ENCODE measurements around the gene PON3.

The PON3 gene

DNA sequence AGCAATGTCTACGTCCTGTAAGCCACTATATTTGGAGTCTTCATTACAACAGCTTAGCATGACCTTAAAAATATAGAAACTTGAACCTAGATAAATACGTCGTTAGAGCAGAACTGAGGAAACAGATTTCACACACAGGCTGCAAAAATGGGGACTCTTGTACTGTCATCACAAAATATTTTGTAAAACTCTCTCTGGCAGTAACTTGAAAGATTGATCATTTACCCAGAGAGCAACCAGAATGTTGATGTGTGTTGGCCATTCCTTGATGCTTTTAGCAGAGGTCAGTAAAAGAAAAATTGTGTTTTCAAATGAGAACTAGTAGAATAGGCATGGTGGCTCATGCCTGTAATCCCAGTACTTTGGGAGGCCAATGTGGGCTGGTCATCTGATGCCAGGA is 57.3 kb downstream of the PON3 start:
- no peak for DNase-seq

DNA sequence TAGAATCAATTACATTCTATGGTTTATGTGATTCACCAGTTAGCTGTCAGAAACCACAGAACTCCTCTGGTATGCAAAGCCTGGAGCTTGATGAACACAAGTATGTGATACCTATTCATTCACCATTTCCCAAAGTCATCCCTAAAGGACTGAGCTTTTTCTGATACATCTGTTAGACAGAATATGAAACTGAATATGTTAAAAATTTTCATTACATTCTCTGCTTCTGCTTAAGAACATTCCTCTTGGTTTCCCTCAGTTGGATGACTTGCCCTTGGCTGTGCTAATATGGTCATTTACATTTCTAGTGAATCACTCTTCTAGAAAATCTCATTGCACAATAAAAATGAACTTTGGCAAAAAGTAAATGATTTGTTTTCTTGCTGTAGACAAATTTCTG is 61.1 kb downstream of the PON3 start:
- no peak for DNase-seq

DNA sequence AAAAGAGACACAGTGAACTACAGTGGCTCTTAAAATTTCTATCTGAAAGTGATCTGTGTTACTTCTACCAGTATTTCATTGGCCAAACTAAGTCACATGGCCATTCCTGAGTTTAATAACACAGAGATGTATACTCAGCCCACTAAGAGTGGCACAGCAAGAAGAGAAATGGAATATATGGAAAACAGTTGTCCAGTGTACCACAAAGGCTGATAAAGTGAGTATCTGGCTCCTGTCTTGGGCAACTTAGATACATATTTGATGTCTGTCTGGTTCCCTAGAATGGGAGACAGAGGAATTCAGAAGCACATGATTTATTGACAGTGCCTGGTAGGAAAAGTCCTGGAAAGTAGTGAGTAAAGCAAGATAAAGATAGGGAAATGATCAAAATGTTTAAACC is 61.7 kb downstream of the PON3 start:
- DNase-seq = no peak

DNA sequence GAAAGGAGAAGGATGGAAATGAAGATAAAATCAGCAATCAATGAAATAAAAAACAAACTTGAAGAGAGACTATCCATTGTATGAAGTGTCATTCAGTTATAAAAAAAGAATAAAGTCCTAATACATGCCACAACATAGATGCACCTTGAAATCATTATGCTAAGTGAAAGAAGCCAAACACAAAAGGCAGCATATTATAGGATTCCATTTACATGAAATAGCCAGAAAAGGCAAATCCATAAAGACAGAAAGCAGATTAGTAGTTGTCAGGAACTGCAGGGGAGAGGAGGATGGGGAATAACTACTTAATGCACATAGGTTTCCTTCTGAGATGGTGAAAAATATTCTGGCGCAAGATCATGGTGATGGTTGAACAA is 65.2 kb downstream of the PON3 start:
- no peak for DNase-seq

DNA sequence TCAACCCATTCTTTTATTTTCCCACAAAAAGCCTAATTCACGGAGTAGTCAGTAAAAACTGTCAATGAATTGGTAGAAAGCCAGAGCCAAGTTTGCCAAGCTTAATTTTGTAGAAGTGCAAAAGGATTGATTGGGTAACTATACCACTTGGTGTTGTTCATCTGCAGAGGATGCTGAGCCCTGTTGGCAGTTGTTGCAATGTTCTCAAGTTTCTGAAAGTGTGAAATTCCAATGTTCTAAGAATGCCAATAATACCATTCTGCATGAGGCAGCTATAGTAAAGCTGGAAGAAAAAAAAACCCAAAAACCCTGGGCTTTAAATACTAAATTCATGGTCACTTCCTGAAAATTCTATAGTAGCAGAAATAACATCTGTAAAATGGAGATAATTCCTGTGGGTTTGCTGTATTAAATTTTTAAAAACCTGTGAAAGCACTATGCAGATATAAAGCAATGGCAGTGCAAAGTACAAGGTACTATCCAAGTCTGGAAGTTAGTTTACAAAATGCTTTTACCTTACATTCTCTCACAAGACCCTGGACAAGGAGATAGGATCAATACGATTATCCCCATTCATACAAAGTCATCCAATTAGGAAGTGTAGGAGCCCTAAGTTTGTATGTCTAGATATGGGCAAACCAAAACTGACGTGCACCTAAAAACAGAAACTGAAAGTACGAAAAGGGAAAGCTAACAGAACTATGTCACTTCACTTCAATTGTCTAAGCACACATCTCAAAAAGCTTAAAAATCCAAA is 65.8 kb downstream of the PON3 start:
- DNase-seq = peak; percentile 17 to 48 (median 24)

- no peak for DNase-seq
Observed at GRCh38 chr7:95327356-95327755, 68.8 kb downstream of the PON3 start.

GRCh38 chr7:95324431-95324830 is 71.7 kb downstream of the PON3 start, which contains the start of gene PON1:
TSS of gene PON1 (minus strand) at chr7:95324532. CDS start at chr7:95324475, 57 bp downstream.
- DNase-seq = no peak

DNA sequence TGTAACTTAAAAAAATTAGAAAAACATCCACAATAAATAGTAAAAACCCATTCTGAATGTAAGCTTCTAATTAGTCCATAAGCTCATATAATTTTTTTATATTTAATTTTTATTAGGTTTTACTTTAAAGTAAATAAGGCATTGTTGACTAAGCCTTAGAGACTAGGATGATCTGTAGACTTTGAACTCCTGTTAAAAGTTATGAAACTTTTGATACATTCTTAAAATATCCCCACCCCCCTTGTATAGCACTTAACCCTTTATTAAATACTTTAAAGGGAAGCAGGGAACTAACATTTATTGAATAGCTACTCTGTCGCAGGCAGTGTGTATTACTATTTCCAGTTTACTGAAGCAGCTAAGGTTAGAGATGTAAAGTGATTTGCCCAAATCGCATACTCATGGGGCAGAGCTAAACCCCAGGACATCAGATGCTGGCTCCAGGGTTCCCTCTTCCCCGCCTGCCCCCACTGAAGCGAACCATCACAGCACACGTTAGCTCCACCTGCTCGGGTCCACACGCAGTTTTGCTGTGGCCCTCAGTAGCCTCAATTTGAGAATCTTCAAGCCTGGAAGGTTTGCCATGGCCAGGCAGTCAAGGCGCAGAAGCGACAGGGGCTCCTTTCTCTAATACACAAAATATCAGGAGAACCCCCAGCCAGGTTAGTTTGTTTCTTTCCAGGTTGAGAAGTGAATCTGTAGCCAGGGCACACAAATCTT is 72.6 kb downstream of the PON3 start:
- no peak for DNase-seq

GRCh38 chr7:95322854-95323253 is 73.3 kb downstream of the PON3 start:
- DNase-seq = no peak

- no peak for DNase-seq
Observed at GRCh38 chr7:95322396-95322795, 73.8 kb downstream of the PON3 start.

- no peak for DNase-seq
Observed at GRCh38 chr7:95321720-95322119, 74.5 kb downstream of the PON3 start.

DNA sequence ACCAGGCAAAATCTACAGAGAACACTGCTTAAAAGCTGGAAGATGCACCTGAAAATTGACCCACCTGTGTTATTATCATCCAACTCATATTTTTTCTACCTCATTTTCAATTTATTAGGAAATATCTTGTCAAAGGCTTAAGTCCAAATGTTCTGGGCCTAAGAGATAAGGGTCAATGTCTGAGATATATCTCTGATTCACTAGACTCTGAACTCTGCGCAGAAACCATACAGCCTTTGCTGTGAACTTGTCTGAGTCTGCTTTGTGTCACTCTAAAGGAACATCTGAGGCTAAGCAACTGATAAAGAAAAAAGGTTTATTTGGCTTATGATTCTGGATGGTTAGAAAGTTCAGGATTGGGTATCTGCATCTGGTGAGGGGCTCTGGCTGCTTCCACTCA is 75.5 kb downstream of the PON3 start:
- DNase-seq = no peak

GRCh38 chr7:95319570-95319969 is 76.6 kb downstream of the PON3 start:
- no peak for DNase-seq

DNA sequence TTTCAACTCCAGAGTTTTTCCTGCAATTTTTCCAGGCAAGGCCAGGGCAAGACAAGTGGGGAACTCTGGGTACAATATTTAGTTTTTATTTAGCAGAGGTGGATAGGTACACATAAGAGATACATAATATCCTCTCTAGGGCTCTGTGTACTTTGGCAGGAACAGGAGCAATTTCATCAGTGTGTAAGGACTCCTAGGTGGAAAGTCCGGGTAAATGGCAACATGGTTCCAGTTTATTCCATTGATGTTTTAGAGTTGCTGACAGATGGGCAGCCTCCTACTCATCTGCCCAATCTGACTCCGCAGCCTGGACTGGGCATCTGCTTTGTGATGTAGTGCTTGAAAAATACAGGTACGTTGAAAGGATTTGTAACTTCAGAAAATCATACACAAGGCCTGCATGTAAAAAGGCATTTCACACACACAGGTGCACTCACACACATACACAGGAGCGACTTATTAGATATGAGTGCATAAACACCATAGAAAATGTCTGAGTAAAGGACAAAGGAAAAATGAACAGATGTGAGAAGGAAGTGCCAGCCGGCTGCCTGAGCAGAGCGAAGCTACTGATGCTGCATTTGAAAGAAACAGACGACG is 77.6 kb downstream of the PON3 start:
- no peak for DNase-seq

- DNase-seq = no peak
Observed at GRCh38 chr7:95317966-95318365, 78.2 kb downstream of the PON3 start.

- no peak for DNase-seq
Observed at GRCh38 chr7:95317546-95317945, 78.6 kb downstream of the PON3 start.

DNA sequence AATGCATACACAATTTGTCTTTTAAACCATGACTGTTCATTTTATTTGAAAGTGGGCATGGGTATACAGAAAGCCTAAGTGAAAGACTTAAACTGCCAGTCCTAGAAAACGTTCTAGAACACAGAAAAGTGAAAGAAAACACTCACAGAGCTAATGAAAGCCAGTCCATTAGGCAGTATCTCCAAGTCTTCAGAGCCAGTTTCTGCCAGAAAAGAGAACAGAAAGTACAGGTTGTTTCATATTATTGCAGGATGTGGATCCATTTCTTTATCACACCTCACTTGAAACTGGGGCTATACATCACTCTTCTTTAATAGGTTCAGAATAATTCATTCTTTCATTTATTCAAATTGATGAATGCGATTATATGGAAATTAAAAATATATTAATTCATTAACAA is 79.6 kb downstream of the PON3 start:
- DNase-seq = no peak

DNA sequence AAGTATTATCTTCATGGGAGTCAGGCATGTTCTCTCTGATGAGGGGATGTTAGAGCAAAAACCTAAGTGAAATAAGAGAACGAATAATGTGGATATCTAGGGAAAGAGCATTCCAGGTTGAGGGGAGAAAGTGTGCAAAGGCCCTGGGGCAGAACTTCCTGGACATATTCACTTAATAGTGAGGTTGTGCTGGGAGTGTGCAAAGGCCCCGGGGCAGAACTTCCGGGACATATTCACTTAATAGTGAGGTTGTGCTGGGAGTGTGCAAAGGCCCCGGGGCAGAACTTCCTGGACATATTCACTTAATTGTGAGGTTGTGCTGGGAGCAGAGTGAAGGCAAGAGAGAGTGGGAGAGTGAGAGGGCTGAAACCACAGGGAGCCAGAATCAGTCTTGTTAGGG is 83.6 kb downstream of the PON3 start:
- no peak for DNase-seq

- no peak for DNase-seq
Observed at GRCh38 chr7:95311389-95311788, 84.8 kb downstream of the PON3 start.

- DNase-seq = no peak
Observed at GRCh38 chr7:95309951-95310350, 86.2 kb downstream of the PON3 start.
